Suprapubic skin (tissue), 4 donors: ENCODE results near the gene CDYL2.

ENCODE experiments used
- EP300 ChIP-seq: sonication (generic); formaldehyde crosslinking; IDR thresholded peaks from one replicate; pipeline ENCODE4 v1.6.1; 2017; ENCODE audit warnings: antibody characterized with exemption
- POLR2A ChIP-seq, 2 donors: fragments of 450-650 bp; IDR thresholded peaks; one replicate each; pipeline ENCODE4 v1.6.1; 2017; ENCODE audit warnings: antibody characterized with exemption in 2 of 2, mild to moderate bottlenecking in 2 of 2, moderate library complexity in 2 of 2
- POLR2AphosphoS5 ChIP-seq, 3 donors: sonication (generic); formaldehyde crosslinking; IDR thresholded peaks; one replicate each; pipeline ENCODE4 v1.6.1; 2017; ENCODE audit warnings: antibody characterized with exemption in 3 of 3
- TF ChIP-seq, protein P1 (sequence below), 2 donors: fragments of 200-600 bp in 1 of 2; fragments of 450-650 bp in 1 of 2; sonication (generic) in 1 of 2; IDR thresholded peaks; one replicate each; pipeline ENCODE4 v1.5.1; 2016 to 2019; ENCODE audit warnings: antibody characterized with exemption in 2 of 2, mild to moderate bottlenecking in 1 of 2, moderate library complexity in 1 of 2

GRCh38 chr16:80620736-80621605 is 183.4 kb downstream of the CDYL2 start:
- TF ChIP-seq POLR2A (IDR thresholded peaks at IDR 0.05) = no peak
- TF ChIP-seq, protein P1, sequence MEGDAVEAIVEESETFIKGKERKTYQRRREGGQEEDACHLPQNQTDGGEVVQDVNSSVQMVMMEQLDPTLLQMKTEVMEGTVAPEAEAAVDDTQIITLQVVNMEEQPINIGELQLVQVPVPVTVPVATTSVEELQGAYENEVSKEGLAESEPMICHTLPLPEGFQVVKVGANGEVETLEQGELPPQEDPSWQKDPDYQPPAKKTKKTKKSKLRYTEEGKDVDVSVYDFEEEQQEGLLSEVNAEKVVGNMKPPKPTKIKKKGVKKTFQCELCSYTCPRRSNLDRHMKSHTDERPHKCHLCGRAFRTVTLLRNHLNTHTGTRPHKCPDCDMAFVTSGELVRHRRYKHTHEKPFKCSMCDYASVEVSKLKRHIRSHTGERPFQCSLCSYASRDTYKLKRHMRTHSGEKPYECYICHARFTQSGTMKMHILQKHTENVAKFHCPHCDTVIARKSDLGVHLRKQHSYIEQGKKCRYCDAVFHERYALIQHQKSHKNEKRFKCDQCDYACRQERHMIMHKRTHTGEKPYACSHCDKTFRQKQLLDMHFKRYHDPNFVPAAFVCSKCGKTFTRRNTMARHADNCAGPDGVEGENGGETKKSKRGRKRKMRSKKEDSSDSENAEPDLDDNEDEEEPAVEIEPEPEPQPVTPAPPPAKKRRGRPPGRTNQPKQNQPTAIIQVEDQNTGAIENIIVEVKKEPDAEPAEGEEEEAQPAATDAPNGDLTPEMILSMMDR (IDR thresholded peaks at IDR 0.05) = no peak
- TF ChIP-seq POLR2AphosphoS5 (IDR thresholded peaks at IDR 0.05) = no peak
- no peak for TF ChIP-seq EP300
